ENCODE data around the gene SLC1A4.

SLC1A4 gene

DNA sequence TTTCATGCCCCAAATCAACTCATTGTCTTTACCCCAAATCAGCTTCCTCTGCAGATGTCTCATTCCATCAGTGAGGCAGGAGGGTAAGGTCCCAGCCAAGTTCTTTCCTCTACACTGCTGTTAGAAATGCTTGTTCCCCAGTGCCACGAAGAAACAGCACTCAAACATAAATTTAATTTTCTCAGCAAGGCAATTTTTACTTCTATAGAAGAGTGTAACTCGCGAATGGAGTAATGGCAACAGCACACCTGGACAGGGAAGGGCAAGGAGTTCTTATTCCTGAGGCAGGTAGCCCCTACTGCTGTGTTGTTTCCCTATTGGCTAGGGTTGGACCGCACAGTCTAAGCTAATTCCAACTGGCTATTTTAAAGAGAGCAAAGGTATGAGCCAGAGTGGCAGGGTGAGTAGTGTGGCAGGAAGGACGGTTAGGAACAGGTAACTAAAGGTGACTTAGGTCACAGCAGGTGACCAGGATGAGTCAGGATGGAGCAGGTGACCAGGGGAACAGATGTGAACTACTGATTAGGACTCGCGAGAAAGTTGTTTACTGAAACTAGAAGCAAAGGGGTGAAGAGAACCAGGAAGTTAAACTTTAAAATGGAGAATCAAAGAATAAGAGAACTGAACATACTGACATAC is 55.0 kb downstream of the SLC1A4 start:
- Histone ChIP-seq H3K36me3 (ENCODE audit: low read length) (peaks cover 7% of the 10 kb centered on the region; the same call in 1 of the 2 replicates), H3K9ac (ENCODE audit: low read length) (no peak overlapping the region), H3K4me3 (ENCODE audit: insufficient read depth, low read length, poor library complexity, severe bottlenecking) (no peak overlapping the region), H3K9me2 (replicated peaks; ENCODE audit: insufficient read depth, low read length) (no peaks in the 10 kb centered on the region), H3K4me2 (ENCODE audit: low read depth, low read length, poor library complexity, severe bottlenecking) (no peak overlapping the region), H2AFZ (ENCODE audit: low read depth, low read length, severe bottlenecking) (no peak overlapping the region), H4K20me1 (ENCODE audit: low read depth, low read length) (no peaks in the 10 kb centered on the region), H3K9me3 (ENCODE audit: insufficient read depth, low read length) (peaks cover 11% of the 10 kb centered on the region; the same call in 1 of the 2 replicates), H3K27ac (ENCODE audit: low read depth, low read length) (no peak overlapping the region), H3F3A (ENCODE audit: insufficient read depth) (no peaks in the 10 kb centered on the region; the same call in 1 of the 2 replicates), H3K27me3 (ENCODE audit: low read length) (no peaks in the 10 kb centered on the region), H3K79me2 (ENCODE audit: insufficient read depth, low read length) (no peaks in the 10 kb centered on the region)
- no peak for TF ChIP-seq EZH2phosphoT487 (conservative IDR thresholded peaks at IDR 0.05; ENCODE audit: low read length)
- TF ChIP-seq CTCF (IDR thresholded peaks at IDR 0.05; ENCODE audit: insufficient read depth, low read length, poor library complexity, severe bottlenecking) = no peak

- Histone ChIP-seq H3K27ac (ENCODE audit: low read depth, low read length) (no peak overlapping the region), H3K79me2 (ENCODE audit: insufficient read depth, low read length) (no peaks in the 10 kb centered on the region), H2AFZ (ENCODE audit: low read depth, low read length, severe bottlenecking) (no peak overlapping the region), H3K36me3 (ENCODE audit: low read length) (peaks cover 7% of the 10 kb centered on the region; the same call in 1 of the 2 replicates), H3F3A (ENCODE audit: insufficient read depth) (no peaks in the 10 kb centered on the region), H3K4me3 (ENCODE audit: insufficient read depth, low read length, poor library complexity, severe bottlenecking) (no peak overlapping the region), H3K9me3 (ENCODE audit: insufficient read depth, low read length) (peaks cover 11% of the 10 kb centered on the region; the same call in 1 of the 2 replicates), H3K9ac (ENCODE audit: low read length) (no peak overlapping the region), H3K4me2 (ENCODE audit: low read depth, low read length, poor library complexity, severe bottlenecking) (no peak overlapping the region), H4K20me1 (ENCODE audit: low read depth, low read length) (no peaks in the 10 kb centered on the region), H3K27me3 (ENCODE audit: low read length) (no peaks in the 10 kb centered on the region), H3K9me2 (replicated peaks; ENCODE audit: insufficient read depth, low read length) (no peaks in the 10 kb centered on the region)
- TF ChIP-seq EZH2phosphoT487 (conservative IDR thresholded peaks at IDR 0.05; ENCODE audit: low read length) (no peak), CTCF (IDR thresholded peaks at IDR 0.05; ENCODE audit: insufficient read depth, low read length, poor library complexity, severe bottlenecking) (no peak)
These were observed 56.5 kb downstream of the SLC1A4 start for GRCh38 chr2:65045651-65046050.

GRCh38 chr2:65046633-65047407 is 57.6 kb downstream of the SLC1A4 start:
- Histone ChIP-seq H3K9ac (ENCODE audit: low read length) (no peak overlapping the region), H3K4me2 (ENCODE audit: low read depth, low read length, poor library complexity, severe bottlenecking) (no peak overlapping the region), H3K27me3 (ENCODE audit: low read length) (no peaks in the 10 kb centered on the region), H2AFZ (ENCODE audit: low read depth, low read length, severe bottlenecking) (no peak overlapping the region), H3F3A (ENCODE audit: insufficient read depth) (peaks cover 3% of the 10 kb centered on the region; the same call in 1 of the 2 replicates), H3K9me3 (ENCODE audit: insufficient read depth, low read length) (peaks cover 11% of the 10 kb centered on the region; the same call in 1 of the 2 replicates), H3K27ac (ENCODE audit: low read depth, low read length) (no peak overlapping the region), H3K79me2 (ENCODE audit: insufficient read depth, low read length) (no peaks in the 10 kb centered on the region), H4K20me1 (ENCODE audit: low read depth, low read length) (no peaks in the 10 kb centered on the region), H3K36me3 (ENCODE audit: low read length) (peaks cover 7% of the 10 kb centered on the region; the same call in 1 of the 2 replicates), H3K9me2 (replicated peaks; ENCODE audit: insufficient read depth, low read length) (no peaks in the 10 kb centered on the region), H3K4me3 (ENCODE audit: insufficient read depth, low read length, poor library complexity, severe bottlenecking) (no peak overlapping the region)
- TF ChIP-seq CTCF (IDR thresholded peaks at IDR 0.05; ENCODE audit: insufficient read depth, low read length, poor library complexity, severe bottlenecking) = no peak
- no peak for TF ChIP-seq EZH2phosphoT487 (conservative IDR thresholded peaks at IDR 0.05; ENCODE audit: low read length)
